ENCODE data around the gene TEAD1. TPM values are rescaled to one million over a fixed set of nuclear protein-coding genes. Genes with fewer than 3 reads are reported as not detected.

Gene TEAD1
- total and polyA plus RNA-seq, 4 donors, result 9.1 to 38.4 (median 10.7) TPM

GRCh38 chr11:12793065-12793464 lies 118.8 kb downstream of the TEAD1 start:
- Histone ChIP-seq H3K4me3 (ENCODE audit: low read depth in 1 of 3, low read length in 3 of 3) (no peak overlapping the region), H3K27ac (ENCODE audit: low read depth in 1 of 2, low read length in 2 of 2) (no peak overlapping the region), H3K9me3 (ENCODE audit: control insufficient read depth in 4 of 4, low read length in 3 of 4) (no peaks in the 10 kb centered on the region), H3K4me1 (ENCODE audit: control insufficient read depth in 4 of 4, insufficient read depth in 4 of 4, low read length in 3 of 4) (peaks cover 0 to 3% (median 0%) of the 10 kb centered on the region in 4 donors), H3K36me3 (ENCODE audit: control insufficient read depth in 4 of 4, insufficient read depth in 3 of 4, low read depth in 1 of 4, low read length in 3 of 4) (peaks cover 0 to 4% (median 2%) of the 10 kb centered on the region in 4 donors), H3K27me3 (ENCODE audit: control insufficient read depth in 4 of 4, insufficient read depth in 4 of 4, low read length in 3 of 4) (no peaks in the 10 kb centered on the region), H3K9ac (ENCODE audit: low read depth in 1 of 2, low read length in 2 of 2) (no peak overlapping the region)
- WGBS, result 91% methylated on average over 2 of the region's 2 CpGs
- TF ChIP-seq TAF1 (conservative IDR thresholded peaks at IDR 0.05) (no peak), NR2F2 (IDR thresholded peaks at IDR 0.05) (no peak), RXRA (IDR thresholded peaks at IDR 0.05) (no peak), ATF3 (IDR thresholded peaks at IDR 0.05) (no peak), GABPA (IDR thresholded peaks at IDR 0.05 in 1 of 2, conservative IDR thresholded peaks at IDR 0.05 in 1 of 2) (no peak), EGR1 (IDR thresholded peaks at IDR 0.05; ENCODE audit: low read depth in 2 of 2) (no peak), ZBTB33 (IDR thresholded peaks at IDR 0.05) (no peak), HNF4A (conservative IDR thresholded peaks at IDR 0.05) (no peak), SP1 (IDR thresholded peaks at IDR 0.05) (no peak), RAD21 (IDR thresholded peaks at IDR 0.05) (no peak), FOXA1 (IDR thresholded peaks at IDR 0.05) (no peak), HNF4G (IDR thresholded peaks at IDR 0.05) (no peak), YY1 (IDR thresholded peaks at IDR 0.05) (no peak), REST (IDR thresholded peaks at IDR 0.05) (no peak), MAX (IDR thresholded peaks at IDR 0.05) (no peak), FOXA2 (IDR thresholded peaks at IDR 0.05) (no peak)
- TF ChIP-seq, protein P1, sequence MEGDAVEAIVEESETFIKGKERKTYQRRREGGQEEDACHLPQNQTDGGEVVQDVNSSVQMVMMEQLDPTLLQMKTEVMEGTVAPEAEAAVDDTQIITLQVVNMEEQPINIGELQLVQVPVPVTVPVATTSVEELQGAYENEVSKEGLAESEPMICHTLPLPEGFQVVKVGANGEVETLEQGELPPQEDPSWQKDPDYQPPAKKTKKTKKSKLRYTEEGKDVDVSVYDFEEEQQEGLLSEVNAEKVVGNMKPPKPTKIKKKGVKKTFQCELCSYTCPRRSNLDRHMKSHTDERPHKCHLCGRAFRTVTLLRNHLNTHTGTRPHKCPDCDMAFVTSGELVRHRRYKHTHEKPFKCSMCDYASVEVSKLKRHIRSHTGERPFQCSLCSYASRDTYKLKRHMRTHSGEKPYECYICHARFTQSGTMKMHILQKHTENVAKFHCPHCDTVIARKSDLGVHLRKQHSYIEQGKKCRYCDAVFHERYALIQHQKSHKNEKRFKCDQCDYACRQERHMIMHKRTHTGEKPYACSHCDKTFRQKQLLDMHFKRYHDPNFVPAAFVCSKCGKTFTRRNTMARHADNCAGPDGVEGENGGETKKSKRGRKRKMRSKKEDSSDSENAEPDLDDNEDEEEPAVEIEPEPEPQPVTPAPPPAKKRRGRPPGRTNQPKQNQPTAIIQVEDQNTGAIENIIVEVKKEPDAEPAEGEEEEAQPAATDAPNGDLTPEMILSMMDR (IDR thresholded peaks at IDR 0.05; ENCODE audit: low read depth, low read length, missing input control), result no peak
- DNase-seq (ENCODE audit: low spot score), result no peak

All from liver (tissue), 9 donors.